BJ (cell line): ENCODE data around the gene KMT2B. TPM values are rescaled to one million over a fixed set of nuclear protein-coding genes. Genes with fewer than 3 reads are reported as not detected.

Experiments
- CTCF ChIA-PET: fragments of 350-600 bp; formaldehyde crosslinking; extraction: SDS; loops from one replicate; lab custom pipeline; 2021; ENCODE audit warnings: antibody characterized with exemption, inconsistent platforms; lab: Yijun Ruan, JAX
- POLR2A ChIA-PET: fragments of 300-600 bp; sonication (Branson Sonifier 250); formaldehyde crosslinking; extraction: SDS; loops from one replicate; lab custom pipeline; 2021; ENCODE audit warnings: antibody characterized with exemption; lab: Charles Lee
- DNase-seq: peaks from one replicate; pipeline ENCODE4 v3.0.0-alpha.2; 2011; ENCODE audit warnings: low read depth
- H3K27me3 ChIP-seq: 2 replicates; pipeline ENCODE4 v1.6.0; 2011; ENCODE audit warnings: low read length; ENCODE audit not compliant: control insufficient read depth, insufficient read depth
- H3K36me3 ChIP-seq: 2 replicates; pipeline ENCODE4 v1.5.1; 2011; ENCODE audit warnings: low read length; ENCODE audit not compliant: control insufficient read depth, insufficient read depth
- H3K4me3 ChIP-seq: 2 replicates; pipeline ENCODE4 v1.5.1; 2011; ENCODE audit warnings: low read depth, mild to moderate bottlenecking, control low read depth, low read length
- polyA plus RNA-seq: library from polyadenylated mRNA; depleted of rRNA; stranded (reverse); fragments of >200 nt; gene quantifications from 2 replicates; pipeline ENCODE4 v1.2.3, GENCODE V29; 2011
- TF ChIP-seq, protein P1 (sequence below): IDR thresholded peaks from 2 replicates; pipeline ENCODE4 v1.5.1; 2011; ENCODE audit warnings: low read depth, mild to moderate bottlenecking, control low read depth, inconsistent platforms, low read length, moderate library complexity; ENCODE audit not compliant: insufficient read depth

The KMT2B gene
- polyA plus RNA-seq, 1 experiment = 13.3 TPM

DNA sequence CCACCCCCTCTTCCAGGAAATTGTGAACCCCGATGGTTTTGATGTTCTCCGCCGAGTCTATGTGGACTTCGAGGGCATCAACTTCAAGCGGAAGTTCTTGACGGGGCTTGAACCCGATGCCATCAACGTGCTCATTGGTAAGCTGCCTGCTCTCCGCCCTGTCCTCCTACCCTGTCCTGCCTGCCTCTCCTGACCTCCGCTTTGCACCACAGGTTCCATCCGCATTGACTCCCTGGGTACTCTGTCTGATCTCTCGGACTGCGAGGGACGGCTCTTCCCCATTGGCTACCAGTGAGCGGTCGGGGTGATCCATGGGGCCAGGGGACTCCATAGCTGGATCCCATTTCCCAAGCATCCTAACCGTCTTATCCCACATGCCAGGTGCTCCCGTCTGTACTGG is 12.5 kb downstream of the KMT2B start:
- TF ChIP-seq, protein P1, sequence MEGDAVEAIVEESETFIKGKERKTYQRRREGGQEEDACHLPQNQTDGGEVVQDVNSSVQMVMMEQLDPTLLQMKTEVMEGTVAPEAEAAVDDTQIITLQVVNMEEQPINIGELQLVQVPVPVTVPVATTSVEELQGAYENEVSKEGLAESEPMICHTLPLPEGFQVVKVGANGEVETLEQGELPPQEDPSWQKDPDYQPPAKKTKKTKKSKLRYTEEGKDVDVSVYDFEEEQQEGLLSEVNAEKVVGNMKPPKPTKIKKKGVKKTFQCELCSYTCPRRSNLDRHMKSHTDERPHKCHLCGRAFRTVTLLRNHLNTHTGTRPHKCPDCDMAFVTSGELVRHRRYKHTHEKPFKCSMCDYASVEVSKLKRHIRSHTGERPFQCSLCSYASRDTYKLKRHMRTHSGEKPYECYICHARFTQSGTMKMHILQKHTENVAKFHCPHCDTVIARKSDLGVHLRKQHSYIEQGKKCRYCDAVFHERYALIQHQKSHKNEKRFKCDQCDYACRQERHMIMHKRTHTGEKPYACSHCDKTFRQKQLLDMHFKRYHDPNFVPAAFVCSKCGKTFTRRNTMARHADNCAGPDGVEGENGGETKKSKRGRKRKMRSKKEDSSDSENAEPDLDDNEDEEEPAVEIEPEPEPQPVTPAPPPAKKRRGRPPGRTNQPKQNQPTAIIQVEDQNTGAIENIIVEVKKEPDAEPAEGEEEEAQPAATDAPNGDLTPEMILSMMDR = no peak
- Histone ChIP-seq H3K36me3 (peaks cover 71% of the 10 kb centered on the region), H3K27me3 (no peaks in the 10 kb centered on the region), H3K4me3 (no peak overlapping the region)
- CTCF ChIA-PET = interaction anchor here (0.6 kb wide), 1 partner anchor 213 kb away, joined by 3 read pairs; no protein-coding TSS in a partner anchor
- no peak for DNase-seq
- POLR2A ChIA-PET = no interaction called here

GRCh38 chr19:35731353-35731752 is 13.6 kb downstream of the KMT2B start:
- POLR2A ChIA-PET = no interaction called here
- DNase-seq = no peak
- TF ChIP-seq, protein P1 = no peak
- Histone ChIP-seq H3K36me3 (peaks cover 66% of the 10 kb centered on the region), H3K4me3 (no peak overlapping the region), H3K27me3 (no peaks in the 10 kb centered on the region)
- CTCF ChIA-PET = interaction anchor here (1.2 kb wide), 1 partner anchor 9 kb away, joined by 3 read pairs; no protein-coding TSS in a partner anchor

- DNase-seq = no peak
- CTCF ChIA-PET = interaction anchor here (1.2 kb wide), 1 partner anchor 9 kb away, joined by 3 read pairs; no protein-coding TSS in a partner anchor
- Histone ChIP-seq H3K4me3 (no peak overlapping the region), H3K27me3 (no peaks in the 10 kb centered on the region), H3K36me3 (peaks cover 68% of the 10 kb centered on the region)
- TF ChIP-seq, protein P1 = no peak
- POLR2A ChIA-PET = no interaction called here
Observed at GRCh38 chr19:35731779-35732405, 14.1 kb downstream of the KMT2B start.

DNA sequence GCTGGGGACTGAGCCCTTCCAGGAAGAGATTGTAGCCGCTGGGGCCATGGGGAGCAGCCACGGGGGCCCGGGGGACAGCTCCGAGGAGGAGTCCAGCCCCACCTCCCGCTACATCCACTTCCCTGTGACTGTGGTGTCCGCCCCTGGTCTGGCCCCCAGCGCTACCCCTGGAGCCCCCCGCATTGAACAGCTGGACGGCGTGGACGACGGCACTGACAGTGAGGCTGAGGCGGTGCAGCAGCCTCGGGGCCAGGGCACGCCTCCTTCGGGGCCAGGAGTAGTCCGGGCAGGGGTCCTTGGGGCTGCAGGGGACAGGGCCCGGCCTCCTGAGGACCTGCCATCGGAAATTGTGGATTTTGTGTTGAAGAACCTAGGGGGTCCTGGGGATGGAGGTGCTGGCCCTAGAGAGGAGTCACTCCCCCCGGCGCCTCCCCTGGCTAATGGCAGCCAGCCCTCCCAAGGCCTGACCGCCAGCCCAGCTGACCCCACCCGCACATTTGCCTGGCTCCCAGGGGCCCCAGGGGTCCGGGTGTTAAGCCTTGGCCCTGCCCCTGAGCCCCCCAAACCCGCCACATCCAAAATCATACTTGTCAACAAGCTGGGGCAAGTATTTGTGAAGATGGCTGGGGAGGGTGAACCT is 14.9 kb downstream of the KMT2B start:
- TF ChIP-seq, protein P1 = no peak
- no peaks in the 10 kb centered on the region for H3K27me3 ChIP-seq
- no peak overlapping the region for H3K4me3 ChIP-seq
- ChIA-PET CTCF (interaction anchor here (1.2 kb wide), 1 partner anchor 8 kb away, joined by 3 read pairs; no protein-coding TSS in a partner anchor), POLR2A (no interaction called here)
- H3K36me3 ChIP-seq = peaks cover 66% of the 10 kb centered on the region
- no peak for DNase-seq

DNA sequence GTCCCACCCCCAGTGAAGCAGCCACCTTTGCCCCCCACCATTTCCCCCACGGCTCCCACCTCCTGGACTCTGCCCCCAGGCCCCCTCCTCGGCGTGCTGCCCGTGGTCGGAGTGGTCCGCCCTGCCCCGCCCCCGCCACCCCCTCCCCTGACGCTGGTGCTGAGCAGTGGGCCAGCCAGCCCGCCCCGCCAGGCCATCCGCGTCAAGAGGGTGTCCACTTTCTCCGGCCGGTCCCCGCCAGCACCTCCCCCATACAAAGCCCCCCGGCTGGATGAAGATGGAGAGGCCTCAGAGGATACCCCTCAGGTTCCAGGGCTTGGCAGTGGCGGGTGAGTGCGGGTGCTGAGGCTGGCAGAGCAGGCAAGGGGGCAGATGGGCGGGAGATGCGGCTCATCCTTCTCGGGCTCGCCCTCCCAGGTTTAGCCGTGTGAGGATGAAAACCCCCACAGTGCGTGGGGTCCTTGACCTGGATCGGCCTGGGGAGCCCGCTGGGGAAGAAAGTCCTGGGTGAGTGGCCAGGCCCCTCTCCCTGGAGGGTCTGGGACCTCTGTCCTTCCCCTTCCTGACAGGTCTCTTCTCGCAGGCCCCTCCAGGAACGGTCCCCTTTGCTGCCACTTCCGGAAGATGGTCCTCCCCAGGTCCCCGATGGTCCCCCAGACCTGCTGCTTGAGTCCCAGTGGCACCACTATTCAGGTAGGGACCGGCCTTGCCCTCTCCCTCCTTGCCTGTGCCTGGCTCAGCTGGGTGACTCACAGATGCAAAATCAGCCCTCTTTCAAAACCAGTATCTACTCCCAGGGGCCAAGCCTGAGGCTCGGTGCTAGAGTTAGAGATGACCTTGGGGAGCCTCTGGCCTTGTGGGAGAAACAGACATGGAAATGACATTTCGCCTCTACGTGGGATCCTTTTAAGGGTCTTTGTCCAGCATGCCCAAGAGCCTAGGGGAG is 15.7 kb downstream of the KMT2B start:
- ChIA-PET CTCF (no interaction called here), POLR2A (no interaction called here)
- TF ChIP-seq, protein P1 = no peak
- no peak for DNase-seq
- Histone ChIP-seq H3K27me3 (no peaks in the 10 kb centered on the region), H3K4me3 (no peak overlapping the region), H3K36me3 (peaks cover 65% of the 10 kb centered on the region)
